H1 (cell line): ENCODE results near the gene SMIM5. TPM values are rescaled to one million over a fixed set of nuclear protein-coding genes. Genes with fewer than 3 reads are reported as not detected.

Experiments used
- CHD1 ChIP-seq: IDR thresholded peaks from 2 replicates; pipeline ENCODE4 v1.6.1; 2012; ENCODE audit warnings: low read depth, low read length, improper control_type of control experiment
- polyA plus RNA-seq, 7 experiments: library from polyadenylated mRNA; depleted of rRNA in 3 of 7; stranded (reverse) in 5 of 7; unstranded in 2 of 7; fragments of >200 nt in 5 of 7; fragments of 200-250 nt in 2 of 7; gene quantifications; 1 replicate in 5 of 7; 2 replicates in 1 of 7; 4 replicates in 1 of 7; pipeline versions ENCODE4 v1.2.1 to v1.2.3, GENCODE V29; 2011 to 2013; ENCODE audit warnings: missing spikeins in 2 of 7, mixed read lengths in 2 of 7
- total RNA-seq: library from RNA; stranded (reverse); fragmentation: NEBNext Ultra II Directional; extraction: Animal tissue kit (Norgen Biotek cat#: 25700); gene quantifications from 2 replicates; pipeline ENCODE4 v1.2.1, GENCODE V29; 2021

Gene SMIM5
- total and polyA plus RNA-seq, 2 of the 8 experiments (the other 6 are each of a cell fraction or from before 2014, with no cell fraction given): not detected

DNA sequence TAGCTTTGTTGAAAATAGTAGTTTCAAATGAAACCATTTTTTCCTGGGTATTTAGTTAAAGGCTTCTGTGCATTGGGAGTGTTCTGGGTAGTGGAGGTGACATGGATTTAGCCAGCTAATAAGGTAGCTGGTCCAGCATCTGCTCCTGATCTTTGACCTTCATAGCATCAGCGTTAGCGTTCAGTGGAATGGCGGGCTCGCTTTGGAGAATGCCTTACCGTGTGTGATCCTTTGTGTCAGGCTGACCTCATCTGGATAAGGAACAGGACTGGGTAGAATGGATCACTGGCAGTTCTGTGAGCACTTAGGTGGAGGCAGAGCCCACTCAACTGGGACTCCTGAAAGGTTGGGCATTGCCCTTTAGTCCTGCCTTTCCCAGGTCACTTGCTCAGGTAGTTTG, 37.6 kb downstream of the SMIM5 start (continued):
- TF ChIP-seq CHD1: no peak
